K562 (cell line): ENCODE results near the gene NLRX1. TPM values are rescaled to one million over a fixed set of nuclear protein-coding genes. Genes with fewer than 3 reads are reported as not detected.

ENCODE experiments used
- ATAC-seq: fragments of 200-7000 bp; cut with Tn5 transposase; 3 replicates; pipeline ENCODE4 v1.9.1; 2020; ENCODE audit warnings: moderate library complexity
- BruUV-seq: library from RNA; stranded (reverse); fragments of 400-500 nt; replicated peaks from 2 replicates; lab custom pipeline; 2021; lab: Mats Ljungman, UMichigan
- CTCF ChIA-PET: fragments of 300-600 bp; formaldehyde crosslinking; extraction: SDS; loops from one replicate; lab custom pipeline; 2021; ENCODE audit warnings: low intra/inter-chr PET ratio; lab: Yijun Ruan, JAX
- POLR2A ChIA-PET: fragments of 300-600, 350-650 bp; sonication (Branson Sonifier 250); formaldehyde crosslinking; extraction: SDS; loops from one replicate; lab custom pipeline; 2021; ENCODE audit warnings: antibody characterized with exemption, inconsistent platforms; lab: Yijun Ruan, JAX
- DNase-seq, 4 experiments: peaks; one replicate each; pipeline versions ENCODE4 v3.0.0 to v3.0.0-alpha.2; 2011 to 2018; ENCODE audit warnings: low spot score in 3 of 4, mixed read lengths in 3 of 4; ENCODE audit errors: extremely low read depth in 1 of 4
- FAIRE-seq: peaks from 2 replicates; lab custom pipeline; 2011; peaks lifted over from hg19 to GRCh38; lab: Jason Lieb, UNC
- H2AFZ ChIP-seq: 2 replicates; pipeline ENCODE4 v1.6.0; 2011; ENCODE audit warnings: low read depth, low read length, control low read depth, inconsistent platforms
- H3K27ac ChIP-seq: fragments of 200-600 bp; 3 replicates; pipeline ENCODE4 v1.8.0; 2011; ENCODE audit warnings: low read depth, mild to moderate bottlenecking, control low read depth, inconsistent platforms, low read length, moderate library complexity, mixed read lengths; ENCODE audit errors: extremely low read depth
- H3K27me3 ChIP-seq, 2 experiments: fragments of 300-600 bp in 1 of 2; 2 replicates in 1 of 2; 3 replicates in 1 of 2; pipeline versions ENCODE4 v1.6.0 to v1.8.0; 2011; ENCODE audit warnings: inconsistent platforms in 2 of 2, low read length in 2 of 2, mild to moderate bottlenecking in 1 of 2, mixed read lengths in 1 of 2, moderate library complexity in 1 of 2; ENCODE audit not compliant: control insufficient read depth in 2 of 2, insufficient read depth in 2 of 2
- H3K36me3 ChIP-seq: fragments of 300-600 bp; 3 replicates; pipeline ENCODE4 v1.8.0; 2011; ENCODE audit warnings: mild to moderate bottlenecking, low read length, inconsistent platforms; ENCODE audit not compliant: control insufficient read depth, insufficient read depth
- H3K4me1 ChIP-seq, 2 experiments: fragments of 200-600 bp in 1 of 2; replicated peaks in 1 of 2; 2 replicates in 1 of 2; 3 replicates in 1 of 2; pipeline versions ENCODE4 v1.5.1 to v1.8.0; 2011; ENCODE audit warnings: inconsistent platforms in 2 of 2, low read length in 2 of 2, mild to moderate bottlenecking in 1 of 2, mixed read lengths in 1 of 2, moderate library complexity in 1 of 2; ENCODE audit not compliant: control insufficient read depth in 2 of 2, insufficient read depth in 2 of 2
- H3K4me2 ChIP-seq: 2 replicates; pipeline ENCODE4 v1.6.1; 2011; ENCODE audit warnings: low read length, control low read depth, inconsistent platforms, mixed read lengths; ENCODE audit not compliant: insufficient read depth
- H3K4me3 ChIP-seq: fragments of 200-600 bp; sonication (generic), shearing (Covaris generic); 2 replicates; pipeline ENCODE4 v1.5.1; 2016; ENCODE audit warnings: control low read depth, inconsistent platforms
- H3K79me2 ChIP-seq: fragments of 200-600 bp; 3 replicates; pipeline ENCODE4 v1.8.0; 2011; ENCODE audit warnings: low read length, inconsistent platforms; ENCODE audit not compliant: control insufficient read depth, insufficient read depth
- H3K9ac ChIP-seq, 2 experiments: 2 replicates each; pipeline versions ENCODE4 v1.6.0 to v1.6.1; 2011; ENCODE audit warnings: low read depth in 2 of 2, low read length in 2 of 2, control low read depth in 1 of 2, inconsistent platforms in 1 of 2, mild to moderate bottlenecking in 1 of 2, mixed read lengths in 1 of 2; ENCODE audit not compliant: insufficient read depth in 1 of 2
- H3K9me1 ChIP-seq: one replicate; pipeline ENCODE4 v1.6.0; 2011; ENCODE audit warnings: inconsistent platforms, mild to moderate bottlenecking, low read length, moderate library complexity; ENCODE audit not compliant: control insufficient read depth, insufficient read depth
- H3K9me3 ChIP-seq: replicated peaks from 2 replicates; pipeline ENCODE4 v1.5.1; 2011; ENCODE audit warnings: low read depth, low read length, inconsistent platforms; ENCODE audit not compliant: control insufficient read depth, insufficient read depth
- H4K20me1 ChIP-seq: replicated peaks from 2 replicates; pipeline ENCODE4 v1.6.1; 2011; ENCODE audit warnings: low read length, inconsistent platforms, mixed read lengths; ENCODE audit not compliant: control insufficient read depth, insufficient read depth
- HBP1 ChIP-seq: fragments of 450-650 bp; formaldehyde crosslinking; IDR thresholded peaks from 2 replicates; pipeline ENCODE4 v1.4.0; 2022; ENCODE audit warnings: missing genetic modification characterization
- NFIC ChIP-seq: fragments of 450-650 bp; IDR thresholded peaks from 2 replicates; pipeline ENCODE4 v1.6.1; 2017; ENCODE audit warnings: mild to moderate bottlenecking, inconsistent platforms
- NFIX ChIP-seq: fragments of 250-450 bp; sonication (Bioruptor Pico); IDR thresholded peaks from 2 replicates; pipeline ENCODE4 v1.4.0; 2020; ENCODE audit warnings: low read depth, mild to moderate bottlenecking, moderate library complexity
- PTBP1 ChIP-seq: fragments of 200-400 bp; formaldehyde crosslinking; IDR thresholded peaks from 2 replicates; pipeline ENCODE4 v1.6.1; 2017; ENCODE audit warnings: low read depth, low read length
- SIN3A ChIP-seq, 2 experiments: fragments of 150-350 bp in 1 of 2; IDR thresholded peaks; 2 replicates each; pipeline ENCODE4 v1.6.1; 2011 to 2016; ENCODE audit warnings: borderline replicate concordance in 2 of 2, low read depth in 2 of 2, low read length in 2 of 2, mild to moderate bottlenecking in 2 of 2, moderate library complexity in 2 of 2; ENCODE audit not compliant: control insufficient read depth in 1 of 2
- TFE3 ChIP-seq: fragments of 450-650 bp; formaldehyde crosslinking; IDR thresholded peaks from 2 replicates; pipeline ENCODE4 v1.4.0; 2020; ENCODE audit warnings: mild to moderate bottlenecking, mixed read lengths
- ZNF311 ChIP-seq: fragments of 250-450 bp; sonication (Bioruptor Pico); IDR thresholded peaks from 2 replicates; pipeline ENCODE4 v1.4.0; 2020; ENCODE audit warnings: mild to moderate bottlenecking, moderate library complexity
- WGBS: fragments of 100-300 bp; shearing (Covaris generic); methylation state at CpG from one replicate; pipeline ENCODE4 v1.1.6; 2016; ENCODE audit warnings: low coverage, mixed read lengths; ENCODE audit not compliant: insufficient coverage; ENCODE audit errors: missing lambda C conversion rate; 5-methylcytosine and 5-hydroxymethylcytosine counted together
- in situ Hi-C: fragments of 300-500 bp; cut with MboI; formaldehyde crosslinking; loops from 4 replicates; pipeline ENCODE4 v1.15.0; 2018; ENCODE audit warnings: inconsistent platforms, mixed read lengths
- intact Hi-C: fragments of 100-400 bp; cut with micrococcal nuclease; formaldehyde crosslinking; loops from 2 replicates; pipeline ENCODE4 v1.14.2; 2022
- polyA plus RNA-seq, 8 experiments: library from polyadenylated mRNA; depleted of rRNA in 4 of 8; stranded (reverse) in 5 of 8; unstranded in 3 of 8; fragments of >200 nt; fragmentation: Nextera tagmentation in 2 of 8; fragmentation: Illumina TruSeq in 1 of 8; extraction: Ambion mirVana in 2 of 8; extraction: Trizol in 1 of 8; gene quantifications; 2 replicates each; pipeline versions ENCODE4 v1.2.1 to v1.2.3, GENCODE V29; 2011 to 2014; ENCODE audit warnings: inconsistent platforms in 1 of 8, missing spikeins in 1 of 8
- total RNA-seq, 7 experiments: library from RNA; depleted of rRNA in 6 of 7; stranded (reverse); fragments of >200 nt in 6 of 7; fragmentation: Illumina TruSeq in 2 of 7; extraction: Trizol in 2 of 7; gene quantifications; 2 replicates each; pipeline versions ENCODE4 v1.2.1 to v1.2.3, GENCODE V29; 2011 to 2021; ENCODE audit warnings: low replicate concordance in 1 of 7

The NLRX1 gene
- total and polyA plus RNA-seq, 9 of the 15 experiments (the other 6 are each of a cell fraction or from before 2014, with no cell fraction given) = 0.04 to 2.3 (median 0.69) TPM

- TF ChIP-seq PTBP1 = 0 out of 2 replicates have a peak, but pooled peaks have one; percentile 21
These were observed 10.8 kb downstream of the NLRX1 start (continued) for GRCh38 chr11:119179342-119179741.

- POLR2A ChIA-PET = interaction anchor here (0.5 to 0.9 kb wide), 2 partner anchors 22 to 37 kb away, joined by 3 read pairs; no protein-coding TSS in a partner anchor
- Histone ChIP-seq H3K9ac (no peak overlapping the region), H3K79me2 (no peaks in the 10 kb centered on the region), H3K9me3 (no peaks in the 10 kb centered on the region), H4K20me1 (no peaks in the 10 kb centered on the region), H3K4me2 (no peak overlapping the region), H3K4me3 (no peak overlapping the region), H3K27ac (no peak overlapping the region), H2AFZ (no peak overlapping the region), H3K9me1 (no peaks in the 10 kb centered on the region), H3K36me3 (no peaks in the 10 kb centered on the region), H3K4me1 (peaks cover 22 to 27% of the 10 kb centered on the region in 2 experiments), H3K27me3 (peaks cover 0 to 5% of the 10 kb centered on the region in 2 experiments; a peak in 1 of 5 replicates)
- in situ Hi-C loops (no loop called here), intact Hi-C loops (no loop called here)
- ATAC-seq (no peak), DNase-seq (no peak), FAIRE-seq (no peak)
- TF ChIP-seq NFIX (CRISPR knock-in tag) (peak; percentile 49), SIN3A (IDR thresholded peaks at IDR 0.05; ENCODE audit: borderline replicate concordance in 2 of 2, control insufficient read depth in 1 of 2, low read depth in 2 of 2, low read length in 2 of 2) (no peak), NFIC (peak; percentile 90), ZNF311 (CRISPR knock-in tag) (no peak), HBP1 (CRISPR knock-in tag) (no peak), TFE3 (CRISPR knock-in tag) (no peak)
- no TSS peak for BruUV-seq
- WGBS = 70% methylated on average over 10 of the region's 10 CpGs
- CTCF ChIA-PET = no interaction called here
These were observed 11.5 kb downstream of the NLRX1 start for GRCh38 chr11:119179983-119180382.
